HUES64 (cell line): Measurements from ENCODE around the gene ELMO2.

Source experiments
- H3K27ac ChIP-seq: 2 replicates; pipeline ENCODE4 v1.7.0; 2013; ENCODE audit warnings: low read depth, low read length, inconsistent platforms
- H3K27me3 ChIP-seq: 2 replicates; pipeline ENCODE4 v1.6.1; 2013; ENCODE audit warnings: mild to moderate bottlenecking, low read length; ENCODE audit not compliant: insufficient read depth
- H3K36me3 ChIP-seq: 2 replicates; pipeline ENCODE4 v1.6.1; 2013; ENCODE audit warnings: mild to moderate bottlenecking, low read length; ENCODE audit not compliant: insufficient read depth
- H3K4me1 ChIP-seq: 2 replicates; pipeline ENCODE4 v1.6.1; 2013; ENCODE audit warnings: mild to moderate bottlenecking, low read length, moderate library complexity; ENCODE audit not compliant: insufficient read depth
- H3K4me3 ChIP-seq: 2 replicates; pipeline ENCODE4 v1.5.1; 2013; ENCODE audit warnings: mild to moderate bottlenecking, low read length, moderate library complexity
- H3K9ac ChIP-seq: 2 replicates; pipeline ENCODE4 v1.6.1; 2013; ENCODE audit warnings: mild to moderate bottlenecking, low read depth, low read length
- H3K9me3 ChIP-seq: 2 replicates; pipeline ENCODE4 v1.6.1; 2013; ENCODE audit warnings: low read depth, low read length; ENCODE audit not compliant: insufficient read depth
- WGBS: fragments of 150-250, 120-280 bp; methylation state at CpG from one replicate; pipeline ENCODE4 v1.1.7; 2013; ENCODE audit warnings: missing lambda C conversion rate; 5-methylcytosine and 5-hydroxymethylcytosine counted together

Gene ELMO2

GRCh38 chr20:46358346-46359058 lies 47.9 kb downstream of the ELMO2 start:
- no peak overlapping the region for H3K9ac ChIP-seq
- WGBS = 95% methylated on average over 19 of the region's 19 CpGs
- H3K4me1 ChIP-seq = no peaks in the 10 kb centered on the region
- no peak overlapping the region for H3K4me3 ChIP-seq
- H3K27ac ChIP-seq = no peak overlapping the region
- no peaks in the 10 kb centered on the region for H3K27me3 ChIP-seq
- peaks cover 31% of the 10 kb centered on the region for H3K36me3 ChIP-seq
- H3K9me3 ChIP-seq = no peaks in the 10 kb centered on the region

- Histone ChIP-seq H3K4me3 (no peak overlapping the region), H3K27ac (no peak overlapping the region), H3K9me3 (no peaks in the 10 kb centered on the region), H3K27me3 (no peaks in the 10 kb centered on the region), H3K9ac (no peak overlapping the region), H3K36me3 (peaks cover 31% of the 10 kb centered on the region), H3K4me1 (no peaks in the 10 kb centered on the region)
- WGBS = 90% methylated on average over 13 of the region's 13 CpGs
These were observed 49.3 kb downstream of the ELMO2 start for GRCh38 chr20:46357030-46357514.

GRCh38 chr20:46356195-46357029 lies 50.0 kb downstream of the ELMO2 start:
- H3K9ac ChIP-seq = no peak overlapping the region
- H3K36me3 ChIP-seq = peaks cover 26% of the 10 kb centered on the region
- H3K4me3 ChIP-seq = no peak overlapping the region
- H3K4me1 ChIP-seq = peaks cover 5% of the 10 kb centered on the region; the same call in 1 of the 2 replicates
- WGBS = 93% methylated on average over 23 of the region's 23 CpGs
- no peaks in the 10 kb centered on the region for H3K27me3 ChIP-seq
- H3K27ac ChIP-seq = no peak overlapping the region
- H3K9me3 ChIP-seq = no peaks in the 10 kb centered on the region

- H3K9me3 ChIP-seq = no peaks in the 10 kb centered on the region
- H3K36me3 ChIP-seq = peaks cover 23% of the 10 kb centered on the region
- H3K4me3 ChIP-seq = no peak overlapping the region
- H3K27me3 ChIP-seq = no peaks in the 10 kb centered on the region
- H3K4me1 ChIP-seq = peaks cover 11% of the 10 kb centered on the region; the same call in 1 of the 2 replicates
- 95% methylated on average over 7 of the region's 7 CpGs for WGBS
- H3K27ac ChIP-seq = no peak overlapping the region
- H3K9ac ChIP-seq = no peak overlapping the region
These were observed 50.6 kb downstream of the ELMO2 start for GRCh38 chr20:46355778-46356177.

GRCh38 chr20:46354920-46355654 lies 51.3 kb downstream of the ELMO2 start:
- peaks cover 18% of the 10 kb centered on the region; the same call in 1 of the 2 replicates for H3K4me1 ChIP-seq
- H3K9ac ChIP-seq = no peak overlapping the region
- no peaks in the 10 kb centered on the region for H3K9me3 ChIP-seq
- H3K27ac ChIP-seq = no peak overlapping the region
- WGBS = 95% methylated on average over 20 of the region's 20 CpGs
- peaks cover 23% of the 10 kb centered on the region for H3K36me3 ChIP-seq
- H3K4me3 ChIP-seq = no peak overlapping the region
- H3K27me3 ChIP-seq = no peaks in the 10 kb centered on the region

- 93% methylated on average over 4 of the region's 4 CpGs for WGBS
- Histone ChIP-seq H3K36me3 (peaks cover 23% of the 10 kb centered on the region), H3K4me1 (peaks cover 26% of the 10 kb centered on the region; the same call in 1 of the 2 replicates), H3K9me3 (no peaks in the 10 kb centered on the region), H3K4me3 (no peak overlapping the region), H3K9ac (no peak overlapping the region), H3K27me3 (no peaks in the 10 kb centered on the region), H3K27ac (no peak overlapping the region)
These were observed 52.2 kb downstream of the ELMO2 start for GRCh38 chr20:46354207-46354555.

- H3K27me3 ChIP-seq = no peaks in the 10 kb centered on the region
- H3K4me1 ChIP-seq = peaks cover 29% of the 10 kb centered on the region
- H3K27ac ChIP-seq = no peak overlapping the region
- WGBS = 84% methylated on average over 14 of the region's 14 CpGs
- H3K9ac ChIP-seq = no peak overlapping the region
- peaks cover 23% of the 10 kb centered on the region for H3K36me3 ChIP-seq
- no peak overlapping the region for H3K4me3 ChIP-seq
- no peaks in the 10 kb centered on the region for H3K9me3 ChIP-seq
These were observed 52.8 kb downstream of the ELMO2 start for GRCh38 chr20:46353500-46354206.

GRCh38 chr20:46352370-46352938 lies 54.0 kb downstream of the ELMO2 start:
- Histone ChIP-seq H3K9me3 (no peaks in the 10 kb centered on the region), H3K27me3 (no peaks in the 10 kb centered on the region), H3K4me1 (peaks cover 31% of the 10 kb centered on the region), H3K4me3 (no peak overlapping the region), H3K27ac (no peak overlapping the region), H3K36me3 (peaks cover 20% of the 10 kb centered on the region), H3K9ac (no peak overlapping the region)
- WGBS = 90% methylated on average over 18 of the region's 18 CpGs

GRCh38 chr20:46351357-46352058 lies 54.9 kb downstream of the ELMO2 start:
- Histone ChIP-seq H3K4me3 (no peak overlapping the region), H3K9me3 (no peaks in the 10 kb centered on the region), H3K9ac (peak overlapping the region; percentile 22; the same call in 1 of the 2 replicates), H3K27ac (peak overlapping the region; percentile 82), H3K4me1 (peaks cover 31% of the 10 kb centered on the region), H3K36me3 (peaks cover 20% of the 10 kb centered on the region), H3K27me3 (no peaks in the 10 kb centered on the region)
- WGBS = 91% methylated on average over 7 of the region's 7 CpGs

GRCh38 chr20:46350986-46351267 lies 55.5 kb downstream of the ELMO2 start:
- H3K27ac ChIP-seq = peak overlapping the region; percentile 82

More at GRCh38 chr20:46350986-46351267, 55.5 kb downstream of the ELMO2 start:
- WGBS = 52% methylated on average over 8 of the region's 8 CpGs
- Histone ChIP-seq H3K9me3 (no peaks in the 10 kb centered on the region), H3K36me3 (peaks cover 14% of the 10 kb centered on the region), H3K9ac (peak overlapping the region; percentile 64; the same call in 1 of the 2 replicates), H3K4me3 (peak overlapping the region; percentile 6; the same call in 1 of the 2 replicates), H3K27me3 (no peaks in the 10 kb centered on the region), H3K4me1 (peaks cover 31% of the 10 kb centered on the region)
